K562 (cell line): Measurements from ENCODE around the gene ZNF692. TPM values are rescaled to one million over a fixed set of nuclear protein-coding genes. Genes with fewer than 3 reads are reported as not detected.

Source experiments
- FOXA3 ChIP-seq, 2 experiments: fragments of 450-650 bp in 1 of 2; sonication (generic) in 1 of 2; formaldehyde crosslinking; IDR thresholded peaks in 1 of 2; conservative IDR thresholded peaks in 1 of 2; 2 replicates each; pipeline versions ENCODE4 v1.4.0 to v1.8.0; 2020 to 2022; ENCODE audit warnings: mild to moderate bottlenecking in 2 of 2, missing genetic modification reagents in 1 of 2
- HDAC1 ChIP-seq, 2 experiments: fragments of 450-650 bp; IDR thresholded peaks; 2 replicates each; pipeline ENCODE4 v1.6.1; 2016 to 2017; ENCODE audit warnings: inconsistent platforms in 1 of 2, mild to moderate bottlenecking in 1 of 2, moderate library complexity in 1 of 2
- HIVEP1 ChIP-seq: fragments of 250-450 bp; sonication (Bioruptor Pico); IDR thresholded peaks from 2 replicates; pipeline ENCODE4 v1.4.0; 2020; ENCODE audit warnings: mild to moderate bottlenecking
- HMGN3 ChIP-seq: IDR thresholded peaks from 2 replicates; pipeline ENCODE4 v1.6.1; 2011; ENCODE audit warnings: borderline replicate concordance, low read depth, mild to moderate bottlenecking, mixed read lengths, low read length; ENCODE audit not compliant: insufficient read length; ENCODE audit errors: extremely low read depth
- KDM4B ChIP-seq, 2 experiments: fragments of 450-650 bp in 1 of 2; sonication (generic) in 1 of 2; IDR thresholded peaks; 2 replicates each; pipeline ENCODE4 v1.6.1; 2016 to 2017; ENCODE audit warnings: borderline replicate concordance in 2 of 2, antibody characterized with exemption in 1 of 2, low read depth in 1 of 2, mild to moderate bottlenecking in 1 of 2
- KLF16 ChIP-seq: IDR thresholded peaks from 2 replicates; pipeline ENCODE4 v1.6.1; 2016; ENCODE audit warnings: antibody characterized with exemption
- MTA3 ChIP-seq: fragments of 450-650 bp; formaldehyde crosslinking; IDR thresholded peaks from 2 replicates; pipeline ENCODE4 v1.6.1; 2017; ENCODE audit warnings: mild to moderate bottlenecking, borderline replicate concordance
- RBFOX2 ChIP-seq: fragments of 200-400 bp; formaldehyde crosslinking; IDR thresholded peaks from 2 replicates; pipeline ENCODE4 v1.6.1; 2017; ENCODE audit warnings: low read depth, mild to moderate bottlenecking, low read length, moderate library complexity
- SAFB2 ChIP-seq: fragments of 200-400 bp; formaldehyde crosslinking; IDR thresholded peaks from 2 replicates; pipeline ENCODE4 v1.6.1; 2018; ENCODE audit warnings: borderline replicate concordance, low read length, low read depth, moderate library complexity; ENCODE audit not compliant: severe bottlenecking
- SMAD3 ChIP-seq: fragments of 450-650 bp; formaldehyde crosslinking; conservative IDR thresholded peaks from 2 replicates; pipeline ENCODE4 v1.4.0; 2020; ENCODE audit warnings: mild to moderate bottlenecking
- ZNF134 ChIP-seq: fragments of 250-450 bp; sonication (Bioruptor Pico); conservative IDR thresholded peaks from 2 replicates; pipeline ENCODE4 v1.4.0; 2020
- ZNF146 ChIP-seq: IDR thresholded peaks from one replicate; pipeline ENCODE4 v1.6.1; 2018; ENCODE audit warnings: missing compliant biosample characterization; ENCODE audit not compliant: unreplicated experiment
- ZNF511 ChIP-seq: sonication (generic); formaldehyde crosslinking; IDR thresholded peaks from 2 replicates; pipeline ENCODE4 v1.8.0; 2022; ENCODE audit warnings: mild to moderate bottlenecking, missing genetic modification reagents
- polyA plus RNA-seq, 8 experiments: library from polyadenylated mRNA; depleted of rRNA in 4 of 8; stranded (reverse) in 5 of 8; unstranded in 3 of 8; fragments of >200 nt; fragmentation: Nextera tagmentation in 2 of 8; fragmentation: Illumina TruSeq in 1 of 8; extraction: Ambion mirVana in 2 of 8; extraction: Trizol in 1 of 8; gene quantifications; 2 replicates each; pipeline versions ENCODE4 v1.2.1 to v1.2.3, GENCODE V29; 2011 to 2014; ENCODE audit warnings: inconsistent platforms in 1 of 8, missing spikeins in 1 of 8
- total RNA-seq, 7 experiments: library from RNA; depleted of rRNA in 6 of 7; stranded (reverse); fragments of >200 nt in 6 of 7; fragmentation: Illumina TruSeq in 2 of 7; extraction: Trizol in 2 of 7; gene quantifications; 2 replicates each; pipeline versions ENCODE4 v1.2.1 to v1.2.3, GENCODE V29; 2011 to 2021; ENCODE audit warnings: low replicate concordance in 1 of 7
- TF ChIP-seq, protein P1 (sequence below): sonication (generic); formaldehyde crosslinking; IDR thresholded peaks from 2 replicates; pipeline ENCODE4 v1.8.0; 2022; ENCODE audit warnings: missing genetic modification reagents, mild to moderate bottlenecking, moderate library complexity, borderline replicate concordance
- TF ChIP-seq, protein P2 (sequence below): fragments of 450-650 bp; IDR thresholded peaks from 2 replicates; pipeline ENCODE4 v1.6.1; 2016
- TF ChIP-seq, protein P3 (sequence below): fragments of 450-650 bp; IDR thresholded peaks from 2 replicates; pipeline ENCODE4 v1.6.1; 2017; ENCODE audit warnings: mild to moderate bottlenecking, moderate library complexity
- TF ChIP-seq, protein P4 (sequence below): sonication (generic); formaldehyde crosslinking; IDR thresholded peaks from 2 replicates; pipeline ENCODE4 v1.8.1; 2023; ENCODE audit warnings: mild to moderate bottlenecking, missing genetic modification reagents
- TF ChIP-seq, protein P5 (sequence below): fragments of 250-450 bp; sonication (Bioruptor Pico); IDR thresholded peaks from 2 replicates; pipeline ENCODE4 v1.5.0; 2021; ENCODE audit warnings: mild to moderate bottlenecking, borderline replicate concordance

The ZNF692 gene
- total and polyA plus RNA-seq, 9 of the 15 experiments (the other 6 are each of a cell fraction or from before 2014, with no cell fraction given) = 8.4 to 143 (median 55.9) TPM

DNA sequence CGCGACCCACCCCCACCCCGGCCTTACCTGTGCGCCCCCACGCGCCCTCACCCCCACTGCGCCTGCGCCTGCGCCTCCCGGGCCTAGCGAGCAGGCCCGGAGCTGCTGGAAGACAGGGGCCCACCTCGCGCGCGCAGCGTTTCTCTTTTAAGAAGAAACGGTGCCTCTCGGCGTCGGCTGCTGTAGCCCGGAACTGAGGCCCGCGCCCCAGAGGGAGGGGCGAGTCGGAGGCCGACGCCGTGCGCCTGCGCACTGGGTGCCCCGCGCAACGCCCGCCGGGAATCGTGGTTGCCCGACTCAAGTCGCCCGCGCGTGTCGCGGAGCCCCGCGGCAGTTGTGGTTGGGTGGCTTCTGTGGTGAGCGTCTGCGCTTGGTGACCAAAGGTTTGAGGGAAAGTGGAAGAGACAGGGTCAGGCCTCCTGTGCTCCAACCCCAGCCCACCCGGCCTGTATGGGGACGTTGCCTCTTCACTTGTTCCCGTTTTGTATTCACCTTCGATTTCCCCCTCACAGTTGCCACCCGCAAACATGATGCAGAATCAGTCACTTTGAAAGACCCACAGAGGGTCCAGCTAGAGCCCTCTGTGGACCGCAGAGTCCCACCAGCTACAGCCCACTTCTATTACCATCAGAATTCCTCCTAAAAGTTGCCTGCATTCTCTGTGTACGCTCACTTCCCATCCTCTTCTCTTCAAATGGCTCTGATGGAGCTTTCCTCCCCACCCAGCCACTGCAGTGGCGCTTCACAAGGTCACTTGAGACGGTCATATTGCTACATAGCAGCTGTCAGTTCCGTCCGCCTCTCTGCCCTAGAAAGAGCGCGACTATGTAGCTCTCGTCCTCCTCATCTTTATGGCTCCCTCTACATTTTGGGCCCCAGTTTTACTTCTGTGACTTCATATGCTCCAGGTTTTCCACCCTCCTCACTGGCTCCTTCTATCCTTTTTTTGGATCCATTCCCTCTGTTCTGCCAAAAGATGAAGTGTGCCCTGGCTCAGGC lies at the start of gene ZNF692 (continued):
- TF ChIP-seq ZNF511 (CRISPR knock-in tag) = peak; percentile 76; the same call in 1 of the 2 replicates
- TF ChIP-seq, protein P1, sequence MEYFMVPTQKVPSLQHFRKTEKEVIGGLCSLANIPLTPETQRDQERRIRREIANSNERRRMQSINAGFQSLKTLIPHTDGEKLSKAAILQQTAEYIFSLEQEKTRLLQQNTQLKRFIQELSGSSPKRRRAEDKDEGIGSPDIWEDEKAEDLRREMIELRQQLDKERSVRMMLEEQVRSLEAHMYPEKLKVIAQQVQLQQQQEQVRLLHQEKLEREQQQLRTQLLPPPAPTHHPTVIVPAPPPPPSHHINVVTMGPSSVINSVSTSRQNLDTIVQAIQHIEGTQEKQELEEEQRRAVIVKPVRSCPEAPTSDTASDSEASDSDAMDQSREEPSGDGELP (CRISPR knock-in tag) = peak; percentile 77
- TF ChIP-seq ZNF146 (CRISPR knock-in tag) = no peak
- TF ChIP-seq HIVEP1 (CRISPR knock-in tag) = no peak
- TF ChIP-seq HDAC1 (IDR thresholded peaks at IDR 0.05) = peak; percentile 18 to 59; a peak in 1 of 4 replicates
- no peak for TF ChIP-seq KLF16
- TF ChIP-seq, protein P2, sequence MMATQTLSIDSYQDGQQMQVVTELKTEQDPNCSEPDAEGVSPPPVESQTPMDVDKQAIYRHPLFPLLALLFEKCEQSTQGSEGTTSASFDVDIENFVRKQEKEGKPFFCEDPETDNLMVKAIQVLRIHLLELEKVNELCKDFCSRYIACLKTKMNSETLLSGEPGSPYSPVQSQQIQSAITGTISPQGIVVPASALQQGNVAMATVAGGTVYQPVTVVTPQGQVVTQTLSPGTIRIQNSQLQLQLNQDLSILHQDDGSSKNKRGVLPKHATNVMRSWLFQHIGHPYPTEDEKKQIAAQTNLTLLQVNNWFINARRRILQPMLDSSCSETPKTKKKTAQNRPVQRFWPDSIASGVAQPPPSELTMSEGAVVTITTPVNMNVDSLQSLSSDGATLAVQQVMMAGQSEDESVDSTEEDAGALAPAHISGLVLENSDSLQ = peak; percentile 53; the same call in 1 of the 2 replicates
- TF ChIP-seq FOXA3 (CRISPR knock-in tag; conservative IDR thresholded peaks at IDR 0.05 in 1 of 2, IDR thresholded peaks at IDR 0.05 in 1 of 2) = no peak; a peak in 1 of 4 replicates
- 0 out of 2 replicates have a peak, but pooled peaks have one; percentile 14 for TF ChIP-seq SMAD3
- TF ChIP-seq, protein P3, sequence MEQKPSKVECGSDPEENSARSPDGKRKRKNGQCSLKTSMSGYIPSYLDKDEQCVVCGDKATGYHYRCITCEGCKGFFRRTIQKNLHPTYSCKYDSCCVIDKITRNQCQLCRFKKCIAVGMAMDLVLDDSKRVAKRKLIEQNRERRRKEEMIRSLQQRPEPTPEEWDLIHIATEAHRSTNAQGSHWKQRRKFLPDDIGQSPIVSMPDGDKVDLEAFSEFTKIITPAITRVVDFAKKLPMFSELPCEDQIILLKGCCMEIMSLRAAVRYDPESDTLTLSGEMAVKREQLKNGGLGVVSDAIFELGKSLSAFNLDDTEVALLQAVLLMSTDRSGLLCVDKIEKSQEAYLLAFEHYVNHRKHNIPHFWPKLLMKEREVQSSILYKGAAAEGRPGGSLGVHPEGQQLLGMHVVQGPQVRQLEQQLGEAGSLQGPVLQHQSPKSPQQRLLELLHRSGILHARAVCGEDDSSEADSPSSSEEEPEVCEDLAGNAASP = no peak
- TF ChIP-seq, protein P4, sequence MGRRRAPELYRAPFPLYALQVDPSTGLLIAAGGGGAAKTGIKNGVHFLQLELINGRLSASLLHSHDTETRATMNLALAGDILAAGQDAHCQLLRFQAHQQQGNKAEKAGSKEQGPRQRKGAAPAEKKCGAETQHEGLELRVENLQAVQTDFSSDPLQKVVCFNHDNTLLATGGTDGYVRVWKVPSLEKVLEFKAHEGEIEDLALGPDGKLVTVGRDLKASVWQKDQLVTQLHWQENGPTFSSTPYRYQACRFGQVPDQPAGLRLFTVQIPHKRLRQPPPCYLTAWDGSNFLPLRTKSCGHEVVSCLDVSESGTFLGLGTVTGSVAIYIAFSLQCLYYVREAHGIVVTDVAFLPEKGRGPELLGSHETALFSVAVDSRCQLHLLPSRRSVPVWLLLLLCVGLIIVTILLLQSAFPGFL = no peak
- no peak for TF ChIP-seq SAFB2
- TF ChIP-seq MTA3 = peak; percentile 54; the same call in 1 of the 2 replicates
- no peak for TF ChIP-seq ZNF134 (CRISPR knock-in tag)
- peak; percentile 85 for TF ChIP-seq HMGN3
- no peak for TF ChIP-seq KDM4B (IDR thresholded peaks at IDR 0.05; ENCODE audit: borderline replicate concordance in 2 of 2, low read depth in 1 of 2)
- peak; percentile 97 for TF ChIP-seq RBFOX2
- TF ChIP-seq, protein P5, sequence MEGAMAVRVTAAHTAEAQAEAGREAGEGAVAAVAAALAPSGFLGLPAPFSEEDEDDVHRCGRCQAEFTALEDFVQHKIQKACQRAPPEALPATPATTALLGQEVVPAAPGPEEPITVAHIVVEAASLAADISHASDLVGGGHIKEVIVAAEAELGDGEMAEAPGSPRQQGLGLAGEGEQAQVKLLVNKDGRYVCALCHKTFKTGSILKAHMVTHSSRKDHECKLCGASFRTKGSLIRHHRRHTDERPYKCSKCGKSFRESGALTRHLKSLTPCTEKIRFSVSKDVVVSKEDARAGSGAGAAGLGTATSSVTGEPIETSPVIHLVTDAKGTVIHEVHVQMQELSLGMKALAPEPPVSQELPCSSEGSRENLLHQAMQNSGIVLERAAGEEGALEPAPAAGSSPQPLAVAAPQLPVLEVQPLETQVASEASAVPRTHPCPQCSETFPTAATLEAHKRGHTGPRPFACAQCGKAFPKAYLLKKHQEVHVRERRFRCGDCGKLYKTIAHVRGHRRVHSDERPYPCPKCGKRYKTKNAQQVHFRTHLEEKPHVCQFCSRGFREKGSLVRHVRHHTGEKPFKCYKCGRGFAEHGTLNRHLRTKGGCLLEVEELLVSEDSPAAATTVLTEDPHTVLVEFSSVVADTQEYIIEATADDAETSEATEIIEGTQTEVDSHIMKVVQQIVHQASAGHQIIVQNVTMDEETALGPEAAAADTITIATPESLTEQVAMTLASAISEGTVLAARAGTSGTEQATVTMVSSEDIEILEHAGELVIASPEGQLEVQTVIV (CRISPR knock-in tag) = no peak
